ENCODE measurements around the gene LARGE1. TPM values are rescaled to one million over a fixed set of nuclear protein-coding genes. Genes with fewer than 3 reads are reported as not detected.
A peak's percentile ranks its signal among the peaks of the same experiment; 100 is the strongest.

Gene LARGE1
- total RNA-seq, 1 donor: 22.8 TPM

DNA sequence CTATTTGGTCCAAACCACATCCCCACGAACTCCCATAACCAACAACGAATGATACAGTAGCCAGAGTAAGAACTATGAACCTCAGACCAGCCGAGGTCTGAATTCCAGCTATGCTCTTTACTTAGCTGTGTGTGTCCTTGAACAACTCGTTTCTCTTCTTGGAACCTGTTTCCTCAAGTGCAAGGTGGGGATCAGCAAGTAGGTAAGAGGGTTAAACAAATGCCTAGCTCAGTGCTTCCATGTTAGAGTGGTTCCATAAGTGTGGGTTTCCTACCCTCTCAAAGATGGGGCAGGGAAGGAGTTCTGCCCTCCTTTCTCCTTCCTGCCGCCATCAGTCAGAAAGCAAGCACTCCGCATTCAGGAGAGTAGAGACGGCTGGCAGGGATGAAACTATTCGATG lies 578.7 kb downstream of the LARGE1 start:
- H3K27ac ChIP-seq (ENCODE audit: low read depth, low read length): no peak overlapping the region
- no peak for TF ChIP-seq CTCF (IDR thresholded peaks at IDR 0.05; ENCODE audit: extremely low read depth, low read depth, low read length)

DNA sequence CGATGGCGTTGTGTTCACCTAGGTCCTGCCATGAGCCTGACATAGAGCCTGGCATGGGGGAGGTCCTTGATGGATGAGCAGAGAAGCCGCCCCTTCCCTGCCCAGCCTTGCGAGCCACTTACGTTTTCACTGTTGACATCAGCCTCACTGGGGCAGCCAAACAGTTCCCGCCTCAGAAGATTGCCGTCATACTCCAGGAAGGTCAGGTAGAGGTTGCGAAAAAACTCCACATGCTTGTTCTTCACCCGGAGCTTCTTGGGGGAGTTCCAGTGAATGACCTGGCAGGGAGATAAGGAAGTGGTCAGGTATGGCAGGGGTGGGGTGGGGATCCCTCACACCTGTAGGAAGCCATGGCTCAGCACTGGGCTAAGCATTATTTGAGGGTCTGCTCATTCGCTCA lies 582.8 kb downstream of the LARGE1 start:
- Histone ChIP-seq H3K9me3 (ENCODE audit: low read depth, low read length) (no peaks in the 10 kb centered on the region), H3K36me3 (ENCODE audit: insufficient read depth, low read length) (no peaks in the 10 kb centered on the region), H3K79me2 (ENCODE audit: insufficient read depth, low read length) (no peaks in the 10 kb centered on the region), H3K27me3 (ENCODE audit: insufficient read depth, low read length) (no peaks in the 10 kb centered on the region), H4K20me1 (ENCODE audit: insufficient read depth, low read length) (no peaks in the 10 kb centered on the region), H3K4me1 (ENCODE audit: insufficient read depth, low read length) (peaks cover 11% of the 10 kb centered on the region), H2AFZ (ENCODE audit: low read length) (no peak overlapping the region), H3K27ac (ENCODE audit: low read depth, low read length) (no peak overlapping the region), H3K4me2 (ENCODE audit: insufficient read depth, low read length) (no peak overlapping the region), H3K4me3 (ENCODE audit: insufficient read depth, low read length) (no peak overlapping the region)
- no peak for TF ChIP-seq CTCF (IDR thresholded peaks at IDR 0.05; ENCODE audit: extremely low read depth, low read depth, low read length)
- DNase-seq (ENCODE audit: insufficient read length, low spot score, missing footprints): no peak

More for the DNA sequence above, 578.7 kb downstream of the LARGE1 start:
- Histone ChIP-seq H3K27me3 (ENCODE audit: insufficient read depth, low read length) (no peaks in the 10 kb centered on the region), H3K36me3 (ENCODE audit: insufficient read depth, low read length) (no peaks in the 10 kb centered on the region), H4K20me1 (ENCODE audit: insufficient read depth, low read length) (no peaks in the 10 kb centered on the region), H3K4me1 (ENCODE audit: insufficient read depth, low read length) (no peaks in the 10 kb centered on the region), H3K9me3 (ENCODE audit: low read depth, low read length) (no peaks in the 10 kb centered on the region), H3K79me2 (ENCODE audit: insufficient read depth, low read length) (no peaks in the 10 kb centered on the region), H3K4me2 (ENCODE audit: insufficient read depth, low read length) (no peak overlapping the region), H3K4me3 (ENCODE audit: insufficient read depth, low read length) (no peak overlapping the region), H2AFZ (ENCODE audit: low read length) (no peak overlapping the region)
- no peak for DNase-seq (ENCODE audit: insufficient read length, low spot score, missing footprints)

DNA sequence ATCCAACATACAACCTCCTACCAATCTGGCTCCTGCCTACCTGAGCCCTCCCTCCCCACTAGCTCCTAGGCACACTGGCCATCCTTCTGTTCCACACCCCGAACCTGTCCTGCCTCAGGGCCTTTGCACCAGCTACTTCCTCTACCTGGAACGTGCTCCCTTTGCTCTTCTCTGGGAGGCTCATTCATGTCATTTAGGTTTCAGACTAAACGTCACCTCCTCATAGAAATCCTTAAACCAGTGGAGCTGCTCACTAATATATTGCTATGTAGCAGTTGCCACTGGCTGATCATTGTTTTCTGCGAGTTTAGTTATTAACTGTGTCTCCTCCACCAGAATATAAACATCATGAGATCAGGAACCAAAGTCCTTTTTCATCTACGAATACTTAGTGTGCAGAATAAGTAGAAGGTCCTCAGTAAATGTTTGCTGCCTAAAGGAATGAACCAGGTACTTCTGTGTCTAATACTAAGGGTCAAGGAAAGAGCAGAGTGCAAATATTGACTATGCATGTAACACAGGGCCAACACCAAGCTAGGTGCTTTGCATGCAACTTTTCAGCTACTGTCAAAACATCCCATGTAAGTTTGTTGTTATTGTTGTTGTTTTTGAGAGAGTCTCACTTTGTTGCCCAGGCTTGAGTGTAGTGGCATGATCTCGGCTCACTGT lies 584.5 kb downstream of the LARGE1 start:
- Histone ChIP-seq H2AFZ (ENCODE audit: low read length) (no peak overlapping the region), H3K9me3 (ENCODE audit: low read depth, low read length) (no peaks in the 10 kb centered on the region), H3K4me2 (ENCODE audit: insufficient read depth, low read length) (no peak overlapping the region), H4K20me1 (ENCODE audit: insufficient read depth, low read length) (no peaks in the 10 kb centered on the region), H3K4me1 (ENCODE audit: insufficient read depth, low read length) (peaks cover 11% of the 10 kb centered on the region), H3K27me3 (ENCODE audit: insufficient read depth, low read length) (no peaks in the 10 kb centered on the region), H3K79me2 (ENCODE audit: insufficient read depth, low read length) (no peaks in the 10 kb centered on the region), H3K27ac (ENCODE audit: low read depth, low read length) (no peak overlapping the region), H3K4me3 (ENCODE audit: insufficient read depth, low read length) (no peak overlapping the region), H3K36me3 (ENCODE audit: insufficient read depth, low read length) (no peaks in the 10 kb centered on the region)
- peak; percentile 38 for DNase-seq (ENCODE audit: insufficient read length, low spot score, missing footprints)
- no peak for TF ChIP-seq CTCF (IDR thresholded peaks at IDR 0.05; ENCODE audit: extremely low read depth, low read depth, low read length)

DNA sequence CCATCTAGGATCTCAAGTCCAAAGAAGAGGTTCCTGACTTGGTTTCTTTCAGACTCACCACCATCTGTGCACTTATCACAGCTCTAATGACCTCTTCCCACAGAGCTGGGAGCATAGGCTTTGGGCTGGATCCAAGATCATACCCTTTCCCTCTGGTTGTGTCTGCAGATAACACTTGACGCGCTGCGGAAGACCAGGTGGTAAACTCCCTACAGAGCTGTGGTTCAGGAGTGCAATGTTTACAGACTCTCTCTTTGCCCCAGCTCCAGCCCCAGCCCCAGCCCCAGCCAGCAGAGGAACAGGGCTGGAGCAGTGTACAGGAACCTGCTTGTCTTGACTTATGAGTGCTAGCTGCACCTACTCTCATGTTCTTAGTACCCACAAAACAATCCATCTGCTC lies 587.7 kb downstream of the LARGE1 start:
- Histone ChIP-seq H3K4me3 (ENCODE audit: insufficient read depth, low read length) (no peak overlapping the region), H4K20me1 (ENCODE audit: insufficient read depth, low read length) (no peaks in the 10 kb centered on the region), H2AFZ (ENCODE audit: low read length) (no peak overlapping the region), H3K27ac (ENCODE audit: low read depth, low read length) (no peak overlapping the region), H3K4me2 (ENCODE audit: insufficient read depth, low read length) (no peak overlapping the region), H3K27me3 (ENCODE audit: insufficient read depth, low read length) (no peaks in the 10 kb centered on the region), H3K9me3 (ENCODE audit: low read depth, low read length) (no peaks in the 10 kb centered on the region), H3K36me3 (ENCODE audit: insufficient read depth, low read length) (no peaks in the 10 kb centered on the region), H3K4me1 (ENCODE audit: insufficient read depth, low read length) (peaks cover 11% of the 10 kb centered on the region), H3K79me2 (ENCODE audit: insufficient read depth, low read length) (no peaks in the 10 kb centered on the region)
- no peak for DNase-seq (ENCODE audit: insufficient read length, low spot score, missing footprints)
- TF ChIP-seq CTCF (IDR thresholded peaks at IDR 0.05; ENCODE audit: extremely low read depth, low read depth, low read length): no peak

Data from osteoblast (primary cell).